Endothelial cell of coronary artery (primary cell): Measurements from ENCODE around the gene PM20D2. TPM values are rescaled to one million over a fixed set of nuclear protein-coding genes. Genes with fewer than 3 reads are reported as not detected.

Source experiments
- total RNA-seq: library from RNA; depleted of rRNA; stranded (reverse); fragments of >200 nt; gene quantifications from 2 replicates; pipeline ENCODE4 v1.2.3, GENCODE V29; 2014

The PM20D2 gene
- total RNA-seq: 5.8 and 6.8 TPM in 2 replicates

GRCh38 chr6:89145956-89146717 lies at the start of gene PM20D2:
Gene PM20D2, plus strand, starts transcription at chr6:89146055. Its CDS starts 90 bp downstream, at chr6:89146145.

GRCh38 chr6:89117211-89118108 lies 28.4 kb upstream of the PM20D2 start, which contains the start of gene SRSF12:
Gene SRSF12, minus strand, starts transcription at chr6:89118071. Its CDS starts 184 bp downstream, at chr6:89117887.

Other genes starting within 250 kb of the PM20D2 start
- 14.3 and 15.1 TPM in 2 replicates for gene RNGTT, start 182.4 kb upstream of the PM20D2 start, total RNA-seq
- 43.6 and 55.5 TPM in 2 replicates for gene PNRC1, start 65.3 kb upstream of the PM20D2 start, total RNA-seq
- gene SRSF12, start 28.0 kb upstream of the PM20D2 start, total RNA-seq: under 0.01 and 0.09 TPM in 2 replicates
- gene GABRR1, start 71.3 kb downstream of the PM20D2 start, total RNA-seq: not detected in 2 replicates
- 0.19 and 0.54 TPM in 2 replicates for gene GABRR2, start 169.2 kb downstream of the PM20D2 start, total RNA-seq
- gene UBE2J1, start 206.7 kb downstream of the PM20D2 start, total RNA-seq: 34.4 and 46.8 TPM in 2 replicates